ENCODE results near the gene UQCRC1. TPM values are rescaled to one million over a fixed set of nuclear protein-coding genes. Genes with fewer than 3 reads are reported as not detected.

UQCRC1 gene
- total and polyA plus RNA-seq, 2 of the 8 experiments (the other 6 are each of a cell fraction or from before 2014, with no cell fraction given) = 310 to 720 TPM

DNA sequence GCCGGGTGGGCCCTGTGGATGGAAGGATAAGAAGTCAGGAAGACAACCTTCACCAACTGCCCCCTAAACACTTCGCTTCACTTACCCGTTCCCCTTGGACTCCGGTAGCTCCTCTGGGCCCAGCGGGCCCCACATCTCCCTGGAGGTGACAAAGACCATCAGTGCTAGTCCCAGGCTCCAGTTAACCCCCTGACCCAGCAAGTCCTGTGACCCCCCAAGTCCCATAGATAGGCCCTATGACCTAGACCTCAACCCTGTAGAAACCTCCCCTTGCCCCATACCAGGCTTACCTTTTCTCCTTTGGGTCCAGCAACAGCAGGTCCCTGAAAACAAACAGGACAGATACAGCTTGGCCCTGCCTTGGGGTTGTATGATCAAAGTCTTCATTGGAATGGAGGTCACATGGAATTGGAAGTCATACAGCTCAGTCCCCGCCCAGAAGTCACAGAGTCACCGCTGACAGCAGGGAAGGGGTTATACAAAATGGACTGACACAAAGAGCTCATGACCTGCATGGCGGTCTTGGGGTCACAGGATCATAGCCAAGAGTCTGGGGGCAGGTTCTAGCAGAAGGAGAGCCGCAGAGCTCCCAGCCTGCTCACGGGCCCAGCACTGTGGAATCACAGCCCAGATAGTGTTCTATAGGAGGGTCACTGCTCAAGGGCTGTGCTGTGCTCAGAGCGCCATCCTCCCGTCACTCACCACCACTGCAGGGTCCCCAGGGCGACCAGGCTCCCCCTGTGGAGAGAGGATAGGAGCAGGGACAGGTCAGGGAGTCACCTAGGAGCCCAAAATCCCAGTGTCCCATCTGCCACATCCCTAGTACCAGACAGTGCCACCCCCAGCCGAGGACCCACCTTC, 27.6 kb downstream of the UQCRC1 start:
- no peak overlapping the region for H3K14ac ChIP-seq (ENCODE audit: insufficient read length)
- H3K27ac ChIP-seq (ENCODE audit: low read depth, low read length) = no peak overlapping the region
- H4K91ac ChIP-seq (replicated peaks; ENCODE audit: insufficient read length, low read length) = no peak overlapping the region
- H2BK5ac ChIP-seq (ENCODE audit: low read depth, low read length) = no peak overlapping the region
- H2BK15ac ChIP-seq (ENCODE audit: low read length) = no peak overlapping the region
- H3K4me2 ChIP-seq (ENCODE audit: insufficient read depth in 1 of 2, low read depth in 2 of 2, low read length in 2 of 2) = no peak overlapping the region
- H3K79me1 ChIP-seq (ENCODE audit: low read depth, low read length) = no peaks in the 10 kb centered on the region
- H4K5ac ChIP-seq (ENCODE audit: insufficient read length, low read depth, low read length) = no peak overlapping the region
- no peaks in the 10 kb centered on the region for H3K27me3 ChIP-seq (replicated peaks in 1 of 4; ENCODE audit: control insufficient read depth in 3 of 4, extremely low read depth in 1 of 4, insufficient read depth in 3 of 4, low read length in 3 of 4)
- H3K56ac ChIP-seq (replicated peaks; ENCODE audit: insufficient read length, low read depth, low read length) = no peak overlapping the region
- no peak overlapping the region for H2AK5ac ChIP-seq (ENCODE audit: low read depth, low read length)
- no peak overlapping the region for H3K23ac ChIP-seq (ENCODE audit: insufficient read length)
- POLR2A ChIA-PET (ENCODE audit: partially characterized antibody) = interaction anchor here (0.8 to 2.5 kb wide), 7 partner anchors 11 to 153 kb away, joined by 3 to 14 read pairs (median 4); partner anchors contain the start of genes CELSR3 and COL7A1
- no peak overlapping the region for H3K9ac ChIP-seq (replicated peaks in 1 of 4; ENCODE audit: extremely low read depth in 1 of 4, low read depth in 3 of 4, low read length in 3 of 4)
- H2BK12ac ChIP-seq (ENCODE audit: low read depth, low read length) = no peak overlapping the region
- DNase-seq (ENCODE audit: low read depth in 1 of 2, low spot score in 2 of 2) = no peak
- no peaks in the 10 kb centered on the region for H3K4me1 ChIP-seq (replicated peaks in 1 of 4; ENCODE audit: control insufficient read depth in 3 of 4, insufficient read depth in 4 of 4, low read length in 3 of 4)
- TF ChIP-seq CTBP2 (IDR thresholded peaks at IDR 0.05; ENCODE audit: borderline replicate concordance, insufficient read depth, insufficient read length, low read length) (no peak), ZNF274 (IDR thresholded peaks at IDR 0.05; ENCODE audit: borderline replicate concordance, extremely low read depth, low read length) (no peak), RXRA (IDR thresholded peaks at IDR 0.05; ENCODE audit: insufficient read depth, low read depth, low read length) (no peak), CBX8 (IDR thresholded peaks at IDR 0.05; ENCODE audit: borderline replicate concordance, low read depth, low read length) (no peak), TAF7 (optimal IDR thresholded peaks at IDR 0.05; ENCODE audit: borderline replicate concordance, low read depth, low read length) (no peak), ASH2L (IDR thresholded peaks at IDR 0.05; ENCODE audit: low read length) (no peak), CBX5 (IDR thresholded peaks at IDR 0.05; ENCODE audit: low read depth, low read length) (no peak), EP300 (IDR thresholded peaks at IDR 0.05; ENCODE audit: borderline replicate concordance in 1 of 2, low read depth in 2 of 2, low read length in 2 of 2) (no peak), CHD2 (IDR thresholded peaks at IDR 0.05; ENCODE audit: low read length) (no peak), EZH2 (IDR thresholded peaks at IDR 0.05; ENCODE audit: low read depth, low read length, severe bottlenecking) (no peak)
- TF ChIP-seq, protein P1, sequence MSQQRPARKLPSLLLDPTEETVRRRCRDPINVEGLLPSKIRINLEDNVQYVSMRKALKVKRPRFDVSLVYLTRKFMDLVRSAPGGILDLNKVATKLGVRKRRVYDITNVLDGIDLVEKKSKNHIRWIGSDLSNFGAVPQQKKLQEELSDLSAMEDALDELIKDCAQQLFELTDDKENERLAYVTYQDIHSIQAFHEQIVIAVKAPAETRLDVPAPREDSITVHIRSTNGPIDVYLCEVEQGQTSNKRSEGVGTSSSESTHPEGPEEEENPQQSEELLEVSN (IDR thresholded peaks at IDR 0.05) = no peak
- no peak for FAIRE-seq
- no peak overlapping the region for H3K4ac ChIP-seq (replicated peaks; ENCODE audit: insufficient read length, low read depth, low read length)
- H3K4me3 ChIP-seq (ENCODE audit: extremely low read depth in 1 of 4, insufficient read depth in 2 of 4, low read depth in 3 of 4, low read length in 4 of 4) = no peak overlapping the region
- no peaks in the 10 kb centered on the region for H3K79me2 ChIP-seq (ENCODE audit: control insufficient read depth in 1 of 2, insufficient read depth in 2 of 2, low read length in 2 of 2)
- no peak overlapping the region for H4K8ac ChIP-seq (ENCODE audit: extremely low read depth, insufficient read depth, low read length)
- 87% methylated on average over 13 of the region's 14 CpGs; no CpG with 5 or more reads in 1 of the 2 experiments for WGBS, 2 experiments (ENCODE audit: extremely low coverage in 1 of 2, insufficient coverage in 1 of 2, insufficient read length in 1 of 2, insufficient replicate concordance in 2 of 2, low coverage in 1 of 2, low lambda C conversion rate in 2 of 2, missing lambda C conversion rate in 1 of 2)
- H3K23me2 ChIP-seq (ENCODE audit: low read depth, low read length) = no peaks in the 10 kb centered on the region
- H3K18ac ChIP-seq (ENCODE audit: extremely low read depth, low read length) = no peak overlapping the region
- peaks cover 0 to 5% (median 1%) of the 10 kb centered on the region in 4 experiments; a peak in 2 of 8 replicates for H3K36me3 ChIP-seq (ENCODE audit: control insufficient read depth in 2 of 4, insufficient read depth in 4 of 4, low read length in 3 of 4)
- no peak overlapping the region for H2BK20ac ChIP-seq (ENCODE audit: low read length)
- no peak overlapping the region for H2BK120ac ChIP-seq (replicated peaks; ENCODE audit: low read depth, low read length)
- H2AFZ ChIP-seq (ENCODE audit: low read length) = no peak overlapping the region
- H4K20me1 ChIP-seq (replicated peaks in 1 of 2; ENCODE audit: control insufficient read depth in 1 of 2, insufficient read depth in 2 of 2, low read length in 2 of 2) = no peaks in the 10 kb centered on the region
- no peaks in the 10 kb centered on the region for H3K9me3 ChIP-seq (ENCODE audit: insufficient read depth in 2 of 2, low read depth in 1 of 2, low read length in 1 of 2)
- CTCF ChIA-PET (ENCODE audit: partially characterized antibody) = interaction anchor here (0.6 to 1.1 kb wide), 6 partner anchors 9 to 338 kb away, joined by 3 to 4 read pairs (median 3); no protein-coding TSS in a partner anchor

Measured in H1 (cell line).